Mammary epithelial cell (primary cell): ENCODE measurements around the gene CTIF.

Source experiments
- CTCF ChIP-seq, 2 donors: IDR thresholded peaks in 1 of 2; conservative IDR thresholded peaks in 1 of 2; 2 replicates each; pipeline ENCODE4 v1.5.1; 2011 to 2012; ENCODE audit warnings: inconsistent platforms in 2 of 2, low read length in 2 of 2, mild to moderate bottlenecking in 2 of 2, control low read depth in 1 of 2, low read depth in 1 of 2; ENCODE audit not compliant: insufficient read depth in 1 of 2; ENCODE audit errors: extremely low read depth in 1 of 2
- EZH2 ChIP-seq: IDR thresholded peaks from 2 replicates; pipeline ENCODE4 v1.6.1; 2012; ENCODE audit warnings: low read length, inconsistent platforms, borderline replicate concordance

DNA sequence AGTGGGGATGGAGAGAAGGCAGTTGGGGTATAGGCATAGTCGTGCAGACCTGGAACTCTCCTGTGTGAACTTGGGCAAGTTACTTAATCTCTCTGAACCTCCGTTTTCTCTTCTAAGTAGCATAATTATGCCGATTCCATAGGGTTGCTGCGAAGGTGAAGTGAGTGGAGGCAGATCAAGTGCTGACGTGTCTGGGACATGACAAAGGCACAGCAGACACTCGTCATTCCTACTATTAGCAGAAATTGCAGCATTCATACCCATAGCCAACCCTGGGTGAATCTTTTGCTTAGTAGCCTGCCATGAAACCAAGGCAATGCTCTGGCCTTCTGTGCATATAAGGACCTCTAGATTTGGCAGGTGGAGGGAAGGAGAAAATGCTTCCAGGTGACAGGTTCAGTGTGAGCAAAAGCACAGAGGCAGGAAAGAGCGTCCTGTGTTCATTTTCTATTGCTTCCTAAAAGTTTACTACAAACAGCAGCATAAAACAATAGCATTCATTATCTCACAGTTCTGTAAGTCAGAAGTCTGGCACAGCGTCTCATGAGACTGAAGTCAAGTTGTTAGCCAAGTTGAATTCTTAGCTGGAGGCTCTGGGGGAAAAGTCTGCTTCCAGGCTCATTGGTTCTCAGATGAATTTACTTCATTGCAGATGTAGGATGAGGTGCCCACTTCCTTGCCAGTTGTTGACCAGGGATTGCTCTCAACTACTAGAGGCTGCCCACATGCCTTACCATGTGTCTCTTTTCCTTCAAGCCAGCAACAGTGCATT is 77.8 kb downstream of the CTIF start:
- TF ChIP-seq CTCF (conservative IDR thresholded peaks at IDR 0.05 in 1 of 2, IDR thresholded peaks at IDR 0.05 in 1 of 2; ENCODE audit: extremely low read depth in 1 of 2, insufficient read depth in 1 of 2, low read depth in 1 of 2, low read length in 2 of 2) (no peak), EZH2 (no peak)
